Measurements from ENCODE around the gene EHMT1. TPM values are rescaled to one million over a fixed set of nuclear protein-coding genes. Genes with fewer than 3 reads are reported as not detected.

Gene EHMT1
- total and polyA plus RNA-seq, 2 of the 13 experiments (the other 11 are each of a cell fraction or from before 2014, with no cell fraction given), result 23.0 to 27.1 TPM

GRCh38 chr9:137589441-137590122 is 29.2 kb upstream of the EHMT1 start (continued):
- TF ChIP-seq LRRFIP1 (CRISPR knock-in tag; conservative IDR thresholded peaks at IDR 0.05) (no peak), MTF1 (CRISPR knock-in tag; IDR thresholded peaks at IDR 0.05) (no peak), ZNF329 (CRISPR knock-in tag; IDR thresholded peaks at IDR 0.05; ENCODE audit: low read depth) (no peak), SUZ12 (IDR thresholded peaks at IDR 0.05; ENCODE audit: low read depth, low read length) (no peak), FOXA3 (CRISPR knock-in tag; IDR thresholded peaks at IDR 0.05) (no peak), ZNF34 (CRISPR knock-in tag; IDR thresholded peaks at IDR 0.05; ENCODE audit: borderline replicate concordance) (no peak), ZNF143 (CRISPR knock-in tag; IDR thresholded peaks at IDR 0.05) (no peak), ZSCAN31 (CRISPR knock-in tag; IDR thresholded peaks at IDR 0.05; ENCODE audit: low read depth) (no peak), ZNF350 (CRISPR knock-in tag; IDR thresholded peaks at IDR 0.05; ENCODE audit: borderline replicate concordance, low read depth) (0 out of 2 replicates have a peak, but pooled peaks have one; percentile 22), ATRX (CRISPR knock-in tag; IDR thresholded peaks at IDR 0.05; ENCODE audit: borderline replicate concordance) (no peak), MXD1 (CRISPR knock-in tag; IDR thresholded peaks at IDR 0.05) (peak; percentile 69; the same call in 1 of the 2 replicates), HNF4G (IDR thresholded peaks at IDR 0.05; ENCODE audit: borderline replicate concordance, low read depth, low read length) (no peak), HNF4G (CRISPR knock-in tag; IDR thresholded peaks at IDR 0.05; ENCODE audit: borderline replicate concordance, low read depth) (no peak), MZF1 (CRISPR knock-in tag; IDR thresholded peaks at IDR 0.05; ENCODE audit: borderline replicate concordance) (no peak), KDM5A (IDR thresholded peaks at IDR 0.05; ENCODE audit: borderline replicate concordance, low read length) (no peak), GTF2F1 (IDR thresholded peaks at IDR 0.05; ENCODE audit: low read length) (no peak), RFXAP (CRISPR knock-in tag; IDR thresholded peaks at IDR 0.05; ENCODE audit: borderline replicate concordance) (no peak), ZSCAN12 (CRISPR knock-in tag; IDR thresholded peaks at IDR 0.05) (no peak), SATB2 (CRISPR knock-in tag; IDR thresholded peaks at IDR 0.05) (no peak), SSRP1 (CRISPR knock-in tag; IDR thresholded peaks at IDR 0.05) (no peak), NCOA2 (CRISPR knock-in tag; IDR thresholded peaks at IDR 0.05) (no peak), ZBTB7B (CRISPR knock-in tag; IDR thresholded peaks at IDR 0.05) (no peak), NR0B2 (CRISPR knock-in tag; IDR thresholded peaks at IDR 0.05) (no peak), ARNT2 (CRISPR knock-in tag; IDR thresholded peaks at IDR 0.05; ENCODE audit: low read depth) (0 out of 2 replicates have a peak, but pooled peaks have one; percentile 41), SOX5 (CRISPR knock-in tag; IDR thresholded peaks at IDR 0.05; ENCODE audit: borderline replicate concordance) (no peak), NFKB2 (CRISPR knock-in tag; IDR thresholded peaks at IDR 0.05; ENCODE audit: borderline replicate concordance) (no peak), SNAPC5 (CRISPR knock-in tag; IDR thresholded peaks at IDR 0.05; ENCODE audit: borderline replicate concordance) (no peak), KDM5B (CRISPR knock-in tag; IDR thresholded peaks at IDR 0.05; ENCODE audit: borderline replicate concordance) (peak; percentile 53; the same call in 1 of the 2 replicates), ZMYM4 (CRISPR knock-in tag; IDR thresholded peaks at IDR 0.05) (no peak), ZNF747 (CRISPR knock-in tag; IDR thresholded peaks at IDR 0.05; ENCODE audit: borderline replicate concordance) (no peak)

All from HepG2 (cell line).